Epithelial cell of prostate (primary cell): ENCODE data around the gene UQCR10.

ENCODE experiments used
- DNase-seq: peaks from one replicate; pipeline ENCODE4 v3.0.0-alpha.2; 2011; ENCODE audit warnings: low read depth, low spot score
- H3K27ac ChIP-seq: fragments of 450-650 bp; 2 replicates; pipeline ENCODE4 v1.5.1; 2017; ENCODE audit warnings: mild to moderate bottlenecking

The UQCR10 gene

GRCh38 chr22:29758068-29758622 lies 9.0 kb upstream of the UQCR10 start:
- no peak for DNase-seq

DNA sequence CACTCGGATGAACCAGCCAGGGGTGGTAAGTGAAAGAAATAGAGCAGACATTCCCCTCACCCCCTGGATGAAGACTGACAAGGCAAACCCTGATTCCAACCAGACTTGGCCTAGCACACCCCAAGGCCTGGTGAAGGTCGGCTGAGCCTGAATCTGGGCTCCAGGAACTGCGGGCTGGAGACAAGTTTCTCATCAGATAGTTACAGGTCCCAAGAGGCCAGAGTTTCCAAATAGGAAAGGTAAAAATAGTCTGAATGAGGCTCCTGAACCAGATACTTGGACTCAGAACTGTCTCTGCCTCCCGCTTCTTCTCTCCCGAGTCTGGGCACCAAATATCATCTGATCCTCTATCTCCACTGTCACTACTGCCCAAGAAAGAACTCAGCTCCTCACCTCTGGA lies 8.2 kb upstream of the UQCR10 start:
- H3K27ac ChIP-seq = no peak overlapping the region

More at GRCh38 chr22:29758068-29758622, 9.0 kb upstream of the UQCR10 start:
- no peak overlapping the region for H3K27ac ChIP-seq

GRCh38 chr22:29762263-29762662 lies 4.9 kb upstream of the UQCR10 start:
- H3K27ac ChIP-seq = no peak overlapping the region
- no peak for DNase-seq

More for the DNA sequence above, 8.2 kb upstream of the UQCR10 start:
- no peak for DNase-seq

GRCh38 chr22:29765905-29766631 lies 1.1 kb upstream of the UQCR10 start:
- DNase-seq = no peak
- peak overlapping the region; percentile 77 for H3K27ac ChIP-seq

DNA sequence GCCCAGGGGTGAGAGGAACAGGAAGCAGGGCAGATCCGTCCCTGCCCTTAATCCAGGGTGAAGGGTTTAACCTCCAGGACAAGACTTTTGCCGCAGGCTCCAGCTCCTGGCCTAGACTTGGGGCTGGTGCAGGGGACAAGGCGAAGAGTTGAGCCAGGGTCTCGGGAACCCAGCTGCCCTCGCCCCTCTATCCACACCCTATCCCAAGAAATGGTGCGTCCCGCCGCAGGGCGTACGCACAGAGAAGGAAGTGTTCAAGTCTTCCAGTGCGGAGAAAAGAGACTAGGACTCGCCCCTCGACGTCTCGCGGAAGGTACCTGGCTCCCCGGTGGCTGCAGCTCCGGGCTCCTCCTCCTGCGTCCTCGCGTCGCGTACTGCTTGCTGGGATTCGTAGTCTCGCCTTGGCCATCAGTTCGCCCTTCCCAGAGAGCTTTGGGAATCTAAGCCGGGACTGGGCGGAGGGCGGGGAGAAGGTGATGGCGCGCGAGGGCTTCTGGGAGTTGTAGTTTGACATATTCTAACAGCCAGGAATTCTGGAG lies 468 bp upstream of the UQCR10 start, which contains the start of gene ZMAT5:
Gene ZMAT5, minus strand, starts transcription at position 376 of the 539 bp plus-strand sequence. CDS start 18,463 bp downstream, outside the sequence.
- peak; percentile 92 for DNase-seq
- peak within 1 kb of the TSS; percentile 77 for H3K27ac ChIP-seq

DNA sequence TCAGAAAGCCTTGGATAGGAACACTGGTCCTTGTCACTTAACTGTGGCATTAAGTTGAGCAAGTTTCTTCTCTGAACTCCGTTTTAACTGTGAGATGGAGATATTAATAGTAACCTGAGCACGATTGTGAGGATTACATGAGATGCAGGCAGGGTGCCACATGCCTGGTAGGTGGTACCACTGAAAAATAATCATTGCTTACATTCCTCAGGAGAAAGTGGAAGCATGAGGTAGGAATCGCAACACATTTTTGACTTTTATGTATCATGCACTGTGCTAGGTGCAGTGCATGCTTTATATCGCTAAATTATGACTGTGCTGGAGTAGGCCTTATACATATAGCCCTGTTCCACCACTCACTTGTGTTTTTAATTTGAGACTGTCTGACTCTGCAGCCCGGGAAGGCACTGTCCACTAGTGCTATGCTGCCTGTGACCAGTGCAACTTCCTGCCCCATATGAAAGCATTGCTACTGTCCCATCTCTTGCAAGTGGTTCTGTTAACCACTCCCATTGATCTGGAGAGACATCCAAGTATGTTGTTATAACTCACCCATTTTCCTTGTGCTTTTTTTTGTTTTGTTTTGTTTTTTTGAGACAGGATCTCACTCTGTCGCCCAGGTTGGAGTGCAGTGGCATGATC lies 1.0 kb downstream of the UQCR10 start:
- DNase-seq = no peak
- peak overlapping the region; percentile 77 for H3K27ac ChIP-seq

DNA sequence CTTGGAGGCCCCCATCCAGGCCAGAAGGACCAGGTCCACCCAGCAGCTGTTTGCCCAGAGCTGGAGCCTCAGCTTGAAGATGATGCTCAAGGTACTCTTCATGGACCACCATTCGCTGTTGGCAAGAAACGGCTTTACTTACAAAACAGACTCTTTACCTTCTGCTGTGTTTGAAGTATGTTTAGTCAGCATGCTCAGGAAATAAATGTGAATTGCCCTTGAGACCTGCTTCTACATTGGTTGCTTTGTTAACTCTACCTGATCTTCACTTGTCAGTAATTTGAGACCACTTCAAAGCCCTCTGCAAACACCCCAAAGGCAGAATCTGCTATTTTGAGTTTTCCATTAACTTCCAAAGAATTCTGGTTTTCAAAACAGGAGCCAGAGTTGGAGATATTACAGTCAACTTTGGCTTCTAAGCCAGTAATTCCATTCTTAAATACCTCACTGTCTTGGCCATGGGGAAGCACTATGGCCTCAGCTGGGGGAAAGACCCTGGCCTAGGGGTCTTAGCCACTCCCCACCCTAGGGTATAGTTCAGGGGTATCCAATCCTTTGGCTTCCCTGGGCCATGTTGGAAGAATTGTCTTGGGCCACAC lies 2.7 kb downstream of the UQCR10 start:
- DNase-seq = no peak

GRCh38 chr22:29772170-29772641 lies 5.0 kb downstream of the UQCR10 start:
- no peak for DNase-seq
- H3K27ac ChIP-seq = peak overlapping the region; percentile 68

More for the DNA sequence above, 2.7 kb downstream of the UQCR10 start:
- H3K27ac ChIP-seq = no peak overlapping the region

- peak overlapping the region; percentile 68 for H3K27ac ChIP-seq
- DNase-seq = no peak
These were observed 6.1 kb downstream of the UQCR10 start for GRCh38 chr22:29773233-29773632.

DNA sequence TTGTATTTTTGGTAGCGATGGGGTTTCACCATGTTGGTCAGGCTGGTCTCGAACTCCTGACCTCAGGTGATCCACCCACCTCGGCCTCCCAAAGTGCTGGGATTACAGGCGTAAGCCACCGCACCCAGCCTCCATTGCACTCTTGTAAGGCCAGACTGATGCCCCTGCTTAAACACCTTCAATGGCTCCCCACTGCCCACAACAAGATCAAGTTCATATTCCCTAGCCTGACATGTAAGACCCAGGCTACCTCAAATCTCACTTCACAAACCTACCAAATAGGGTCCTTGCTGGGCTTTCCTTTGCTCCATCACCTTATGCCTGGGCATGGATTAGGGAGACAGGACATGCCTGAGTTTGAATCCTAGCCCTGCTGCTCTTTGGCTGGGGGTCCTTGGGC lies 13.1 kb downstream of the UQCR10 start:
- H3K27ac ChIP-seq = peak overlapping the region; percentile 69
- no peak for DNase-seq

GRCh38 chr22:29780748-29781676 lies 13.8 kb downstream of the UQCR10 start:
- peak overlapping the region; percentile 69 for H3K27ac ChIP-seq
- DNase-seq = no peak

DNA sequence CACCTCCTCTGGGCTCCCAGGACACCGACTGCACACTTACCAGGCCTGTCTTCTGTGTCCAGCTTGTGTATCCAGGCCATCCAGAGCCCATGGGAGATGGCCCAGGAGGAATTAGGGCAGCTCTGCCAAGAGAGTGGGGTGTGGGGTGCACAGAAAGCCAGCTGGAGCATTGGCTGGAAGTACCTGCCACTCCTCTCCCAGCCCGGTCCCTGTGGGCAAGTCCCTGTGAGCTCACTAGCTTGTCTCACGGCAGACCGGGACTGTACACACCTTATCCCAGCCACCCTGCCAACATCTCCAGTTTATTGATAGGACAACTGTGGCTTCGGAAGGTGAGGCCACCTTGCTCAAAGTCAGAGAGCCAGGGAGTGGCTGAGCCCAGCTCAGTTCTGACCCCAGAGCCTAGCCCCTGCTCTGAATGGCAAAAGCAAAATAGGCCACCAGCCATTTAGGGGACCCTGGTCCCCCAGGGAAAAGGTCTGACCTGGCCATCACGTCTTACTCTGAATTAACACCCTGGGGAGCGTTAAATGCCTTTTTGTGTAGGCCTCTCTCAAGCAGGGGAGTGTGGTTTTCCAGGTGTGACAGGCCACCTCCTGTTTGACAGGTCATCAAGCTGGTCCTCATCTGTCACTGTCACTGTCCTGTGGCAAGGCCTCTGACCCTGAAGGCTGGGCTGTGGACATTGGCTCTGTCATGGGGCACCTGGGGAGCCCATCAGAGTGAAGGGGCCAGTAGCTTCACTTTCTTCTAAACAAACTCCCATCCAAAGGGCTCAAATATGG lies 15.1 kb downstream of the UQCR10 start:
- no peak for DNase-seq
- peak overlapping the region; percentile 69 for H3K27ac ChIP-seq

GRCh38 chr22:29784451-29785361 lies 17.5 kb downstream of the UQCR10 start:
- no peak for DNase-seq
- H3K27ac ChIP-seq = no peak overlapping the region

DNA sequence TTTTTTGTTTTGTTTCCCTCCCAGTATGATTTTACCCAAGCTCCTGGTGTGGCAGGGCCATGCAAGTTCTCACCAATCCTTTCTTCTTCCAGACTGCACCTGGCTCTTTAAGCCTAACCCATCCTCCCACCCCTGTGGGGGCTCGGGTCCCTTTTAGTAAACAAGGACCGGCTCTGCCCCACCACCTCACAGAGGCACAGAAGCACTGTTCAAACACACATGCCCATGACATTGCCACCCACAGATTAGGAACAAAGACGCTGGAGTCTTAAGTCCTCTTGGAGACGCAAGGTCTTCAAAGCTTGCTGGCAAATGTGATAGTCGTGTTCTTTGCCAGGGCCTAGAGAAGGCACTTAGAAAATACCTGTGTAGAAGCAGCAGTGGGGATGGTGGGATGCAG lies 18.9 kb downstream of the UQCR10 start:
- DNase-seq = no peak
- H3K27ac ChIP-seq = no peak overlapping the region

GRCh38 chr22:29787371-29787980 lies 20.3 kb downstream of the UQCR10 start:
- no peak overlapping the region for H3K27ac ChIP-seq
- DNase-seq = no peak

- no peak overlapping the region for H3K27ac ChIP-seq
- no peak for DNase-seq
These were observed 21.4 kb downstream of the UQCR10 start for GRCh38 chr22:29788339-29789279.
